HG03442 (cell line): ENCODE results near the gene RAB11B.
"Not testable (repeated sequence)": the region's sequence is repeated elsewhere in the genome, so short reads cannot be mapped to it uniquely, and the experiment has no call there.

ENCODE experiments used
- ATAC-seq: cut with Tn5 transposase; IDR thresholded peaks from one replicate; pipeline ENCODE4 v1.9.1; 2021; ENCODE audit warnings: mild to moderate bottlenecking, moderate library complexity; ENCODE audit not compliant: unreplicated experiment

Gene RAB11B

GRCh38 chr19:8389891-8390616 is at the start of gene RAB11B:
TSS of gene RAB11B (plus strand) at chr19:8390360. CDS start at chr19:8390417, 57 bp downstream.
- ATAC-seq, result peak; percentile 84

- not testable (repeated sequence) for ATAC-seq
Observed at GRCh38 chr19:8341504-8341903, 48.7 kb upstream of the RAB11B start.

GRCh38 chr19:8342316-8342683 is 47.9 kb upstream of the RAB11B start:
- ATAC-seq, result no peak

- peak; percentile 77 for ATAC-seq
Observed at GRCh38 chr19:8342684-8343482, 47.3 kb upstream of the RAB11B start, which contains the start of gene KANK3. TSS of gene KANK3 (minus strand) at chr19:8343262. CDS start at chr19:8337828, 5,434 bp downstream.

- no peak for ATAC-seq
Observed at GRCh38 chr19:8343483-8343844, 46.7 kb upstream of the RAB11B start.

GRCh38 chr19:8349629-8350372 is 40.4 kb upstream of the RAB11B start:
- not testable (repeated sequence) for ATAC-seq

GRCh38 chr19:8352134-8352827 is 37.9 kb upstream of the RAB11B start:
- ATAC-seq, result no peak

GRCh38 chr19:8352845-8353244 is 37.3 kb upstream of the RAB11B start:
- not testable (repeated sequence) for ATAC-seq

- no peak for ATAC-seq
Observed at GRCh38 chr19:8355631-8356402, 34.3 kb upstream of the RAB11B start.

GRCh38 chr19:8357007-8357521 is 33.1 kb upstream of the RAB11B start:
- ATAC-seq, result no peak

GRCh38 chr19:8358948-8359347 is 31.2 kb upstream of the RAB11B start:
- no peak for ATAC-seq

- no peak for ATAC-seq
Observed at GRCh38 chr19:8360196-8360595, 30.0 kb upstream of the RAB11B start.

GRCh38 chr19:8361921-8362793 is 28.0 kb upstream of the RAB11B start:
- no peak for ATAC-seq

GRCh38 chr19:8363803-8364771 is 26.1 kb upstream of the RAB11B start, which contains the start of gene ANGPTL4:
TSS of gene ANGPTL4 (plus strand) at chr19:8364155. CDS start at chr19:8364322, 167 bp downstream.
- no peak for ATAC-seq

- ATAC-seq, result no peak
Observed at GRCh38 chr19:8366121-8366581, 24.0 kb upstream of the RAB11B start.

GRCh38 chr19:8366961-8367326 is 23.2 kb upstream of the RAB11B start:
- ATAC-seq, result no peak

GRCh38 chr19:8367327-8368001 is 22.7 kb upstream of the RAB11B start:
- no peak for ATAC-seq
